Measurements from ENCODE around the gene EIPR1.

DNA sequence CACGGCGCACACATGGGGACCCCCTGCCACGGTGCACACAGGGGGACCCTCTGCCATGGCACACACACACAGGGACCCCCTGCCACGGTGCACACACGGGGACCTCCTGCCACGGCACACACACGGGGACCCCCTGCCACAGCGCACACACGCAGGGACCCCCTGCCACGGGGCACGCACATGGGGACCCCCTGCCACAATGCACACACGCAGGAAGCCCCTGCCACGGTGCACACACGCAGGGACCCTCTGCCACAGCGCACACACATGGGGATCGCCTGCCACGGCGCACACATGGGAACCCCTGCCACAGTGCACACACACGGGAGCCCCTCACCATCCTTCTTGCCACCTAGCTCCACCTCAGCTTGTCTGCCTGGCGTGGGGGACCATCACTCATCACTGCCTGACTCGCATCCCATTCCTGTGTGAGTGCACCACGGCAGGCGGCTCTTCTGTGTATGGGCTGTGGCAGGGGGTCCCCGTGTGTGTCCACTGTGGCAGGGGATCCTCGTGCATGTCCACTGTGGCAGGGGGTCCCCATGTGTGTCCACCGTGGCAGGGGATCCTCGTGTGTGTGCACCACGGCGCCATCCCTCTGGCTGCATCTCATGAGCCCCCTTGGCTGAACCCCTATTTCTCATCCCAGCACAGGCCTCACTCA is 206.7 kb downstream of the EIPR1 start:
- TF ChIP-seq CTCF (optimal IDR thresholded peaks at IDR 0.05 in 1 of 3, IDR thresholded peaks at IDR 0.05 in 1 of 3, conservative IDR thresholded peaks at IDR 0.05 in 1 of 3; ENCODE audit: extremely low read depth in 1 of 3, insufficient read depth in 2 of 3, low read length in 3 of 3) = no peak
- no peak for TF ChIP-seq EZH2 (IDR thresholded peaks at IDR 0.05; ENCODE audit: low read length)
